Measurements from ENCODE around the gene FLG.

- TF ChIP-seq CTCF (IDR thresholded peaks at IDR 0.05) (no peak), POLR2AphosphoS5 (IDR thresholded peaks at IDR 0.05) (no peak)
Observed at GRCh38 chr1:152325111-152325510, at the start of gene FLG.
